Gastrocnemius medialis (tissue), 4 donors: ENCODE data around the gene FCRL4. TPM values are rescaled to one million over a fixed set of nuclear protein-coding genes. Genes with fewer than 3 reads are reported as not detected.
"Not testable (repeated sequence)": the region's sequence is repeated elsewhere in the genome, so short reads cannot be mapped to it uniquely, and the experiment has no call there.

Source experiments
- ATAC-seq, 2 donors: fragments of 150-250 bp; one replicate each; pipeline ENCODE4 v1.9.1; 2016
- DNase-seq, 2 donors: peaks; one replicate each; pipeline ENCODE4 v3.0.0-alpha.2; 2019
- H3K27ac ChIP-seq, 4 donors: fragments of 200-600 bp; sonication (generic); 1 replicate in 1 of 4; 2 replicates in 3 of 4; pipeline ENCODE4 v1.5.1; 2016 to 2018; ENCODE audit warnings: mild to moderate bottlenecking in 2 of 4, moderate library complexity in 1 of 4
- H3K27me3 ChIP-seq, 3 donors: fragments of 200-600 bp; sonication (generic) in 2 of 3; 1 replicate in 1 of 3; 2 replicates in 2 of 3; pipeline versions ENCODE4 v1.5.1 to v1.6.0; 2016 to 2019; ENCODE audit warnings: mild to moderate bottlenecking in 1 of 3, moderate library complexity in 1 of 3
- H3K36me3 ChIP-seq, 2 donors: fragments of 200-600 bp; sonication (generic) in 1 of 2; one replicate each; pipeline ENCODE4 v1.5.1; 2017 to 2018
- H3K4me1 ChIP-seq, 2 donors: fragments of 200-600 bp; sonication (generic) in 1 of 2; one replicate each; pipeline ENCODE4 v1.5.1; 2016 to 2017; ENCODE audit warnings: mild to moderate bottlenecking in 2 of 2
- H3K4me3 ChIP-seq, 4 donors: fragments of 200-600 bp; sonication (generic) in 3 of 4; 1 replicate in 1 of 4; 2 replicates in 3 of 4; pipeline ENCODE4 v1.5.1; 2016 to 2019; ENCODE audit warnings: mild to moderate bottlenecking in 2 of 4
- H3K9me3 ChIP-seq, 3 donors: fragments of 200-600 bp; sonication (generic) in 2 of 3; 1 replicate in 1 of 3; 2 replicates in 2 of 3; pipeline ENCODE4 v1.5.1; 2016 to 2019
- CTCF ChIP-seq, 5 experiments: fragments of 450-650 bp in 3 of 5; fragments of 200-600 bp in 2 of 5; sonication (generic) in 2 of 5; IDR thresholded peaks in 4 of 5; conservative IDR thresholded peaks in 1 of 5; 1 replicate in 4 of 5; 2 replicates in 1 of 5; pipeline ENCODE4 v1.5.1; 2016 to 2019; ENCODE audit warnings: antibody characterized with exemption in 5 of 5, mild to moderate bottlenecking in 3 of 5, moderate library complexity in 3 of 5
- POLR2A ChIP-seq, 2 donors: fragments of 450-650 bp; IDR thresholded peaks; one replicate each; pipeline ENCODE4 v1.6.1; 2017; ENCODE audit warnings: antibody characterized with exemption in 2 of 2, mild to moderate bottlenecking in 2 of 2, moderate library complexity in 2 of 2
- in situ Hi-C, 4 donors: fragments of 200-750 bp; cut with MboI; loops; one replicate each; pipeline versions ENCODE4 v1.15.0 to v1.8.0; 2017; ENCODE audit warnings: low sequenced_read_pairs in 4 of 4
- intact Hi-C: fragments of 100-400 bp; cut with DNase I; formaldehyde crosslinking; loops from one replicate; pipeline ENCODE4 v1.15.1; 2023; ENCODE audit warnings: low total_unique reads
- total RNA-seq, 4 donors: library from RNA; depleted of rRNA; stranded (reverse); fragments of >200 nt; gene quantifications; one replicate each; pipeline versions ENCODE4 v1.1.0 to v1.2.3, GENCODE V29; 2016

Gene FCRL4
- total RNA-seq, 4 donors from 2014 or later: not detected

GRCh38 chr1:157551694-157552693, 45.9 kb downstream of the FCRL4 start, which contains the start of gene FCRL5:
TSS of gene FCRL5 (minus strand) at chr1:157552515. CDS start at chr1:157552362, 153 bp downstream.
- TF ChIP-seq POLR2A (IDR thresholded peaks at IDR 0.05) (no peak), CTCF (IDR thresholded peaks at IDR 0.05 in 4 of 5, conservative IDR thresholded peaks at IDR 0.05 in 1 of 5) (no peak)
- no peak within 1 kb of the TSS for H3K27ac ChIP-seq
- no peaks in the 10 kb centered on the region for H3K36me3 ChIP-seq
- in situ Hi-C loops: no loop called here
- intact Hi-C loops: no loop called here
- no peaks in the 10 kb centered on the region for H3K4me1 ChIP-seq
- no peaks in the 10 kb centered on the region for H3K9me3 ChIP-seq
- DNase-seq (no peak), ATAC-seq (no peak)
- H3K27me3 ChIP-seq: no peaks in the 10 kb centered on the region
- no peak within 1 kb of the TSS for H3K4me3 ChIP-seq

- intact Hi-C loops, H3K27me3 ChIP-seq, DNase-seq, H3K9me3 ChIP-seq, H3K36me3 ChIP-seq, H3K27ac ChIP-seq, in situ Hi-C loops, H3K4me3 ChIP-seq, H3K4me1 ChIP-seq, ATAC-seq: not testable (repeated sequence)
Measured at GRCh38 chr1:157548081-157548480, 49.8 kb downstream of the FCRL4 start.

GRCh38 chr1:157542676-157543075, 55.2 kb downstream of the FCRL4 start:
- no peaks in the 10 kb centered on the region for H3K4me1 ChIP-seq
- no peaks in the 10 kb centered on the region for H3K27me3 ChIP-seq
- DNase-seq: no peak
- H3K27ac ChIP-seq: no peak overlapping the region
- no peak for ATAC-seq
- no peaks in the 10 kb centered on the region for H3K36me3 ChIP-seq
- TF ChIP-seq CTCF (IDR thresholded peaks at IDR 0.05 in 4 of 5, conservative IDR thresholded peaks at IDR 0.05 in 1 of 5) (no peak), POLR2A (IDR thresholded peaks at IDR 0.05) (no peak)
- no peaks in the 10 kb centered on the region for H3K9me3 ChIP-seq
- no peak overlapping the region for H3K4me3 ChIP-seq
- in situ Hi-C loops: no loop called here
- intact Hi-C loops: no loop called here

GRCh38 chr1:157540852-157541251, 57.0 kb downstream of the FCRL4 start:
- no peak for ATAC-seq
- no peaks in the 10 kb centered on the region for H3K36me3 ChIP-seq
- DNase-seq: no peak
- H3K9me3 ChIP-seq: no peaks in the 10 kb centered on the region
- H3K4me1 ChIP-seq: no peaks in the 10 kb centered on the region
- no peak overlapping the region for H3K4me3 ChIP-seq
- intact Hi-C loops (no loop called here), in situ Hi-C loops (no loop called here)
- no peaks in the 10 kb centered on the region for H3K27me3 ChIP-seq
- no peak overlapping the region for H3K27ac ChIP-seq
- TF ChIP-seq POLR2A (IDR thresholded peaks at IDR 0.05) (no peak), CTCF (IDR thresholded peaks at IDR 0.05 in 4 of 5, conservative IDR thresholded peaks at IDR 0.05 in 1 of 5) (no peak)

- no peaks in the 10 kb centered on the region for H3K27me3 ChIP-seq
- H3K4me3 ChIP-seq: no peak overlapping the region
- no peaks in the 10 kb centered on the region for H3K36me3 ChIP-seq
- in situ Hi-C loops (no loop called here), intact Hi-C loops (no loop called here)
- no peak overlapping the region for H3K27ac ChIP-seq
- no peaks in the 10 kb centered on the region for H3K4me1 ChIP-seq
- TF ChIP-seq CTCF (IDR thresholded peaks at IDR 0.05 in 4 of 5, conservative IDR thresholded peaks at IDR 0.05 in 1 of 5): no peak
- TF ChIP-seq POLR2A (IDR thresholded peaks at IDR 0.05): no peak
- ATAC-seq: no peak
- H3K9me3 ChIP-seq: no peaks in the 10 kb centered on the region
- DNase-seq: no peak
Measured at GRCh38 chr1:157540160-157540748, 57.6 kb downstream of the FCRL4 start.
